Measurements from ENCODE around the gene RAD51B. TPM values are rescaled to one million over a fixed set of nuclear protein-coding genes. Genes with fewer than 3 reads are reported as not detected.

RAD51B gene
- total RNA-seq, 6 experiments from 2014 or later, result 2.7 to 5.8 (median 4.3) TPM

DNA sequence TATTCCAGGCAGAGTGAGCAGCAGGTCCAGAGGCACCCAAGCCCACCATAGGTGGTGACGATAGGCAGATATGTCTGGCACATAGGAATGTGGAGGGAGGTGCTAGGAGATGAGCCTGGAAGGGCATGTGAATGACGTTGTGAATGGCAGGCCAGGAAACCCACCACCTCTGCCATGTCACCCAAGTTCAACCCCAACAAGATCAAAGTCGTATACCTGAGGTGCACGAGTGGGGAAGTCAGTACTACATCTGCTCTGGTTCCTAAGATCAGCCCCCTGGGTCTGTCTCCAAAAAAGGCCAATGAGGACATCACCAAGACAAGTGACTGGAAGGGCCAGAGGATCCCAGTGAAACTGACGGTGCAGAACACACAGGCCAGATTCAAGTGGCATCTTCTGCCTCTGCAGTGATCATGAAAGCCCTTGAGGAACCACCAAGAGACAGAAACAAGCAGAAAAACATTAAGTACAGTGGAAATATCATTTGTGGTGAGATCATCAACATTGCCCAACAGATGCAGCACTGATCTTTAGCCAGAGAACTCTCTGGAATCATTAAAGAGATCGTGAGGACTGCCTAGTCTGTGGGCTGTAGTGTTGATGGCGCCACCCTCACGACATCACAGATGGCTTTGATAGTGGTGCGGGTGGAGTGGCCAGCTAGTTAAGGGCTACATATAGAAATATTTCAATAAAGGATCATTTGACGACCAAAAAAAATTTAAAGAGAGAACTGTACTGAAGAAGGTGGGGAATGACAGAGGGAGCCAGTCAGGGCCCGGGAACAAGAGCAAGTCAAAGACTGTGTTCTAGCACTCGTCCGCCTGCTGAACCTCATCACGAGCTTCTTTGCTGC is 873.6 kb downstream of the RAD51B start:
- no peaks in the 10 kb centered on the region for H3K36me3 ChIP-seq
- no peaks in the 10 kb centered on the region for H3K27me3 ChIP-seq
- ATAC-seq, result peak in 1 of 4 donors; percentile 59
- no peak overlapping the region for H3K27ac ChIP-seq
- no peaks in the 10 kb centered on the region for H3K4me1 ChIP-seq
- no peaks in the 10 kb centered on the region for H3K9me3 ChIP-seq
- 78% methylated on average over 13 of the region's 14 CpGs for WGBS (ENCODE audit: insufficient coverage, low coverage, low lambda C conversion rate, missing lambda C conversion rate)
- peak in 1 of 3 donors; percentile 40 for DNase-seq
- intact Hi-C loops (cut with DNase I), result no loop called here
- H3K4me3 ChIP-seq, result no peak overlapping the region
- TF ChIP-seq CTCF (IDR thresholded peaks at IDR 0.05) (no peak), POLR2A (IDR thresholded peaks at IDR 0.05) (no peak)

DNA sequence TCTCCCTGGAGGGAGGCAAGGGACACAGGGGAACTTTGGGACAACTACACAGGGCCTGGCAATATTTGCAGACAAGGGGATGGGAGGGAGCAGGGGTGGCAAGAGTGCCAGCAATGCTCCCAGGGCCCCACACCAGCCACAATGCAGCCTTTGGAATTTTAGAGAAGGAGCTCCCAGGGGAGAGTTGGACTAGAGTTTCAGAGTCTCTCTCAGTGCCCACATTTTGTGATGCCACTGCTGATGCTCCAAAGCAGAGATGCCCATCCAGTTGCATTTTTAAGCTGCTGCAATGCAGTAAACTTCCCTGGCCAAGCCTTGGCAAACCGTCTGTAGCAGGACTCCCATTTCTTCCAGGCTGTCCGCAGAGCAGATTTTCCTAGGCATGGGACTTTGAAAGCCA is 874.3 kb downstream of the RAD51B start:
- Histone ChIP-seq H3K4me1 (no peaks in the 10 kb centered on the region), H3K27ac (no peak overlapping the region), H3K9me3 (no peaks in the 10 kb centered on the region), H3K36me3 (no peaks in the 10 kb centered on the region), H3K4me3 (no peak overlapping the region), H3K27me3 (no peaks in the 10 kb centered on the region)
- no peak for ATAC-seq
- no peak for TF ChIP-seq POLR2A (IDR thresholded peaks at IDR 0.05)
- TF ChIP-seq CTCF (IDR thresholded peaks at IDR 0.05), result no peak
- no peak for DNase-seq
- intact Hi-C loops (cut with DNase I), result no loop called here
- WGBS (ENCODE audit: insufficient coverage, low coverage, low lambda C conversion rate, missing lambda C conversion rate), result 93% methylated on average over 2 of the region's 2 CpGs

- 44% methylated on average over 1 of the region's 7 CpGs for WGBS (ENCODE audit: insufficient coverage, low coverage, low lambda C conversion rate, missing lambda C conversion rate)
- ATAC-seq, result no peak
- no peak for TF ChIP-seq POLR2A (IDR thresholded peaks at IDR 0.05)
- TF ChIP-seq CTCF (IDR thresholded peaks at IDR 0.05), result no peak
- DNase-seq, result peak in 1 of 3 donors; percentile 21
- no peak overlapping the region for H3K27ac ChIP-seq
- H3K4me3 ChIP-seq, result no peak overlapping the region
- no peaks in the 10 kb centered on the region for H3K27me3 ChIP-seq
- intact Hi-C loops (cut with DNase I), result no loop called here
- no peaks in the 10 kb centered on the region for H3K9me3 ChIP-seq
- H3K4me1 ChIP-seq, result no peaks in the 10 kb centered on the region
- no peaks in the 10 kb centered on the region for H3K36me3 ChIP-seq
Measured at GRCh38 chr14:68694516-68695235, 875.1 kb downstream of the RAD51B start.

GRCh38 chr14:68695326-68695768 is 875.8 kb downstream of the RAD51B start:
- H3K4me1 ChIP-seq, result no peaks in the 10 kb centered on the region
- no peaks in the 10 kb centered on the region for H3K36me3 ChIP-seq
- peak in 1 of 3 donors; percentile 20 for DNase-seq
- TF ChIP-seq POLR2A (IDR thresholded peaks at IDR 0.05), result no peak
- TF ChIP-seq CTCF (IDR thresholded peaks at IDR 0.05), result no peak
- H3K9me3 ChIP-seq, result no peaks in the 10 kb centered on the region
- ATAC-seq, result peak in 2 of 4 donors; percentile 31 to 42
- no peaks in the 10 kb centered on the region for H3K27me3 ChIP-seq
- no peak overlapping the region for H3K27ac ChIP-seq
- no peak overlapping the region for H3K4me3 ChIP-seq
- intact Hi-C loops (cut with DNase I), result no loop called here
- WGBS (ENCODE audit: insufficient coverage, low coverage, low lambda C conversion rate, missing lambda C conversion rate), result 66% methylated on average over 7 of the region's 7 CpGs
